ENCODE data around the gene ARHGEF16.

ARHGEF16 gene

GRCh38 chr1:3483801-3484444, 29.5 kb downstream of the ARHGEF16 start:
- no peak for DNase-seq

GRCh38 chr1:3485016-3485415, 30.6 kb downstream of the ARHGEF16 start:
- no peak for DNase-seq

GRCh38 chr1:3488432-3488831, 34.0 kb downstream of the ARHGEF16 start:
- DNase-seq, result no peak

- no peak for DNase-seq
These were observed 35.7 kb downstream of the ARHGEF16 start for GRCh38 chr1:3490046-3490745.

GRCh38 chr1:3491291-3492246, 37.1 kb downstream of the ARHGEF16 start:
- no peak for DNase-seq

- DNase-seq, result no peak
These were observed 38.2 kb downstream of the ARHGEF16 start for GRCh38 chr1:3492545-3493246.

- DNase-seq, result peak; percentile 32
These were observed 40.1 kb downstream of the ARHGEF16 start for GRCh38 chr1:3494321-3495308.

- no peak for DNase-seq
These were observed 41.6 kb downstream of the ARHGEF16 start for GRCh38 chr1:3495776-3496745.

GRCh38 chr1:3496916-3497315, 42.5 kb downstream of the ARHGEF16 start:
- DNase-seq, result no peak

GRCh38 chr1:3497521-3497920, 43.1 kb downstream of the ARHGEF16 start:
- no peak for DNase-seq

- no peak for DNase-seq
These were observed 43.9 kb downstream of the ARHGEF16 start for GRCh38 chr1:3498246-3498930.

- DNase-seq, result no peak
These were observed 44.5 kb downstream of the ARHGEF16 start for GRCh38 chr1:3498986-3499385.

- no peak for DNase-seq
These were observed 45.1 kb downstream of the ARHGEF16 start for GRCh38 chr1:3499611-3500010.

GRCh38 chr1:3500265-3500835, 45.9 kb downstream of the ARHGEF16 start:
- no peak for DNase-seq

GRCh38 chr1:3501437-3501836, 47.0 kb downstream of the ARHGEF16 start:
- no peak for DNase-seq

- no peak for DNase-seq
These were observed 47.6 kb downstream of the ARHGEF16 start for GRCh38 chr1:3501856-3502640.

GRCh38 chr1:3502641-3503524, 48.4 kb downstream of the ARHGEF16 start:
- no peak for DNase-seq

- DNase-seq, result no peak
These were observed 49.0 kb downstream of the ARHGEF16 start for GRCh38 chr1:3503525-3503886.

Data from NCI-H510A (cell line).